GM21515 (cell line): ENCODE measurements around the gene SLC35F1.
"Not testable (repeated sequence)": the region's sequence is repeated elsewhere in the genome, so short reads cannot be mapped to it uniquely, and the experiment has no call there.

ENCODE experiments used
- ATAC-seq: cut with Tn5 transposase; IDR thresholded peaks from one replicate; pipeline ENCODE4 v1.9.1; 2021; ENCODE audit not compliant: unreplicated experiment

SLC35F1 gene

DNA sequence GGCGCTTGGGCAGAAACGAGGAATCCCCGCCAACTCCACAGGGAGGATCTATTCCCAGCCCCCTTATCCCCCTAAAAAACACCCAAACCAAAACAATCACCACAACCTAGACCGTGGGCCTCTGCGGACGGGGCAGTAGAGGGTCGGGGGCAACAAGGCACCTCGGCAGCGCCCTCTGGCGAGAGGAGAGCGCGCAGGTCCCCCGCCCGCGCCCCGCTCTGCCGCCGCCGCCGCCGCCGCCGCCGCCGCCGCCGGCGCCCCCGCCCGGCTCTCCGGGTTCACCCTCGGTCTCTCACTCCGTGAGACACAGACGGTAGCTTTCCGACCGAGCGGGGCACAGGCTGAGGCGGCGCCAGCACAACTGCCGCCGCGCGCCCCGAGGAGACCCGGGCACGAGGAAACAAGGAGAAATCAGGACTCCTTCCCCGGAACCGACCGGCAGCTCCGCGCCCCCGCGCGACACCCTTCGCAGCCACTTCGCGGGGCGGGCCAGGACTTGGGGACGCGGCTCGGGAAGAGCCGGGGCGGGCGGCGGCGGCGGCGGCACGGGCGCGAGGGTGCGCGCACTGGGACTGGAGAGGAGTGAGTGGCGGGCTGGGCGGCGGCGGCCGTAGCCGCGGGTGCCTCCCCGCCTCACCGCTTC, at the start of gene SLC35F1:
TSS of gene SLC35F1 (plus strand) at position 307 of the 643 bp plus-strand sequence.
- peak; percentile 70 for ATAC-seq

DNA sequence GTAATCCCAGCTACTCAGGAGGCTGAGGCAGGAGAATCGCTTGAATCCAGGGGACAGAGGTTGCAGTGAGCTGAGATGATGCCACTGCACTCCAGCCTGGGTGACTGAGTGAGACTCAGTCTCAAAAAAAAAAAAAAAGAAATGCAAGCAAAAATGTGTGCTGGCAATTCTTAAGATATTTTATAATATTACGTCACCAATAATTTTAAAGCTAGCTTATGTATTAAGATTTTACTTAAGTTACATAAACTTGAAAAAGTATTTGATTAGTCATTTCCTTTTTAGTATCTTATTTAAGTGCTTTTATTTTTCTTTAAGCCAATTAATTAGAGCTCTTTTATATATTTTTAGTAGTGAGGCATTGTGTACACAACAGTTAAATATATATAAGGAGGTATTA, 48.5 kb upstream of the SLC35F1 start:
- not testable (repeated sequence) for ATAC-seq

DNA sequence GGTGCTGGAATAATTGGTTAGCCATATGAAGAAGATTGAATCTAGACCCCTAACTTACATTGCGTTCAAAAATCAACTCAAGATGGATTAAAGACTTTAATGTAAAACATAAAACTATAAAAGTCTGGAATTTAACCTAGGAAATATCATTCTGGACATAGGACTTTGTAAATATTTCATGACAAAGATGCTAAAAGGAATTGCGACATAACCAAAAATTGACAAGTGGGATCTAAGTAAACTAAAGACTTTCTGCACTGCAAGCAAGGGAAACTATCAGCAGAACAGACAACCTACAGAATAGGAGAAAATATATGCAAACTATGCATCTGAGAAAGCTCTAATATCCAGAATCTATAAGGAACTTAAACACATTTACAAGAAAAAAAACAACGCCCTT, 45.5 kb upstream of the SLC35F1 start:
- ATAC-seq = no peak

DNA sequence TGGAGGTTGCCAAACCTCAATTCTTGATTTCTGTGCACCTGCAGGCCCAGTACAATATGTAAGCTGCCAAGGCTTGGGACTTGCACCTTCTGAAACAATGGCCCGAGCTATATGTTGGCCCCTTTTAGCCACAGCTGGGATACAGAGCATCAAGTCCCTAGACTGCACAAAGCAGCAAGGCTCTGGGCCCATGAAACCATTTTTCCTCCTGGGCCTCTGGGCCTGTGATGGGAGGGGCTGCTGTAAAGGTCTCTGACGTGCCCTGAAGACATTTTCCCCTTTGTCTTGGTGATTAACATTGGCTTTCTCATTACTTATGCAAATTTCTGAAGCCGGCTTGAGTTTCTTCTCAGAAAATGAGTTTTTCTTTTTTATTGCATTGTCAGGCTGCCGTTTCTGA, 40.5 kb upstream of the SLC35F1 start:
- ATAC-seq = no peak

DNA sequence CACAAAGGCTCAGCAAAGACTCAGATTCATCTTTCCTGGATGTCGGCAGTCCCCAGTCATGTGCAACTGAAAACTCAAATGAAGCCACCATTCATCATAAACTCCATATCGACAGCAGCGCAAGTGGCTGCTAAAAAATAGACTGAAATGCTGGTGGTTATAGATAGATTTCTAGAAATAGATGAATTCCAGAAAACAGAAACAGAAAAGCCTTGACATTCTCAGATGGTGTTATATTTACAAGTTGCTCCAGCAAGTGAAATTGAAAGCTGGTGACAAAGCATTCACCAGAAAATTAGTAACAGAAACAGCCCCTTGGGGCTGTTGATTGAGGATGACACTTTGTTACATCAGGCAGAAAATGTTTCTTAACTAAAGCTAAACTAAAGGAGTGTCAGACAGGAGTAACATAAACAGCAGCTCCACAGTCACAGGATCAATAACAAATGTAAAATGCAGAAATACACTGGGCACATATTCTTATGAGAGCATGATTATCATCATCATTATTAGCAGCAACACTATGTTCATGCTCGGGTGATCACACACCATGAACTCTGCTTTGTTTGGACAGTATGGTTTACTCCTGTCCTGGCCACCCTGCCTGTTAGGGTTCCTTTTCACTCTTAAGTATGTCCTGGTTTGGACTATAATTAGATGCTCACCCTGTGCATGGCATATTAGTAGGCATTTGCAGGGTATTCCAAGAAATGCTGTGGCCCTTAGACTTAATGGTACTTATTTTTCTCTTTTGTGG, 36.4 kb upstream of the SLC35F1 start:
- no peak for ATAC-seq

DNA sequence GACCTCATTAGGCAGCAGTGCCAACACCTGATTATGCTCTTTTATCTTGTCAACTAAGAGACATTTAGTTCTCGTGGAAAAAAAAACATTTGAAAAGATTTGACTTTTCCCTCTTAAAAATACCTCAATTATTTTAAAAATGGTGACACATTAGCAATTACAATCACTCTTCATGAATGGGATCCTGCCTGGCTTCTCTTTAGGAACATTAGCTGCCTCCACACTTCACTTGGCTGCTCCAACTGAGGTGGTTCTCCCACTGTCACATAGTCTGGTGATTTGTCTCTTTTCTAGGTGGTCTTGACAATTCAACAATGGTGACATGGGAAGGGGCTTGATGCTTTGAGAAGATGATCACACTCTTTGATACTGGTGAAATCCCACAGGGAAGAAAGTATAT, 26.2 kb upstream of the SLC35F1 start:
- no peak for ATAC-seq

DNA sequence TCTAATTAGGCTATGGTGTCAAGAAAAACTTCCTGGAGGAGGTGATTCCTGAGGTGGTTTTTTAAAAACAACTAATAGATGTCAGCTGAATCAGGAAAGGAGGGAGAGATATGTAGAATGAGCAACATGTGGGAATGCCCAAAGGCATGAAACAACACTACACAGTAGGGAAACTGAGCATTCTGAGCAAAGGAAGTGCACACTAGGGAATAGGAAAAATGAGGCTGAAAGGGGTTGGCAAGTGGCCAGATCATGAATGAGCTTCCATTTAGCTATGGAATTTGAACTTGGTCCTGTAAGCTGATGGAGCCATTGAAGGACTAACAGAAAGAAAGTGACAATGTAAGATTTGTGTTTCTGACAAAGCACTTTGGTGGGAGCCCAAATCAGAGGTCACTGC, 16.9 kb upstream of the SLC35F1 start:
- ATAC-seq = no peak

DNA sequence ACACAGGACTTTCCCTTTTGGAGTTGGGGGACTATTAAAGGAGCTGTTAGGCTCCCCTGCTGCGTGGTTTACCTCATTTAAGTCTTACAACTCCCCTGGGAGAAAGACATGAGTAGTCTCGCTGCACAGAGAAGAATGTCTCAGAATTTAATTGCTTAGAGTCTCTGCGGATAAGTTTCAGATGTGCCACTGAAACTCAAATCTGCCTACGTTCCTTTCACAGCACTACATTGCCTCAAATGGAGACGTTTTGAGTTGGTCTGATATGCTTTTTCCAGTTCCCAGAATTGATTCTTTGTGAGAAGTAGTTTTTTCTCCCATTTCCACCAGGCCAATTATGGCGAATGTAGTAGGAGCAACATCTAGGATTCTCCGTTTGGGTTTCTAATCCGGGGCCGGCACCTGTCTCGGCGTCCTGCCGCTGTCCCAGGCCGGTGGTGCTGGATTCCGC, 532 bp upstream of the SLC35F1 start:
- peak; percentile 46 for ATAC-seq

DNA sequence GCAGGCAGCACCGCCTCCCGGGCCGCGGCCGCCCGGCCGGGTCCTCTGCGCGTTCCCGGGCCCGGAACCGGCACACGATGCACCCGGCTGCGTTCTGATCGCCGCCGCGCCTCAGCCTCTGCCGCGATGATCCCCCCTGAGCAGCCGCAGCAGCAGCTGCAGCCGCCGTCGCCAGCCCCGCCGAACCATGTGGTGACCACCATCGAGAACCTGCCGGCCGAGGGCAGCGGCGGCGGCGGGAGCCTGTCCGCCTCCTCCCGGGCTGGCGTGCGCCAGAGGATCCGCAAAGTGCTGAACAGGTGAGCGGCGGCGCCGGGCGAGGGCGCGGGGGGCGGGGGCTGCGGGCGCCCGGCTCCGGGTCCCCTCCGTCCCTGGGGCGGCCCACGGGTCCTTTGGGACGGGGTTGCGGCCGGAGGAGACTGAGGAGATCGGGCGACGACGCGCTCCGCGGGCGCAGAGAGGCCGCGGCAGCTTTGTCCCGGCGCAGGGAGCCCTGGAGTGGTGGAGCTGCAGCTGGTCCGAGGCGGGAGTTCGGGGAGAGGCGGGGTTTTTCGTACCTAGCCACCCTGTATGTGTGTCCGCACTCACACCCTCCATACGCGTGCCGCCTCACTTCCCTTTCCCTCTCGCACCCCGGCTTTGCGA, 659 bp downstream of the SLC35F1 start:
- peak; percentile 30 for ATAC-seq

DNA sequence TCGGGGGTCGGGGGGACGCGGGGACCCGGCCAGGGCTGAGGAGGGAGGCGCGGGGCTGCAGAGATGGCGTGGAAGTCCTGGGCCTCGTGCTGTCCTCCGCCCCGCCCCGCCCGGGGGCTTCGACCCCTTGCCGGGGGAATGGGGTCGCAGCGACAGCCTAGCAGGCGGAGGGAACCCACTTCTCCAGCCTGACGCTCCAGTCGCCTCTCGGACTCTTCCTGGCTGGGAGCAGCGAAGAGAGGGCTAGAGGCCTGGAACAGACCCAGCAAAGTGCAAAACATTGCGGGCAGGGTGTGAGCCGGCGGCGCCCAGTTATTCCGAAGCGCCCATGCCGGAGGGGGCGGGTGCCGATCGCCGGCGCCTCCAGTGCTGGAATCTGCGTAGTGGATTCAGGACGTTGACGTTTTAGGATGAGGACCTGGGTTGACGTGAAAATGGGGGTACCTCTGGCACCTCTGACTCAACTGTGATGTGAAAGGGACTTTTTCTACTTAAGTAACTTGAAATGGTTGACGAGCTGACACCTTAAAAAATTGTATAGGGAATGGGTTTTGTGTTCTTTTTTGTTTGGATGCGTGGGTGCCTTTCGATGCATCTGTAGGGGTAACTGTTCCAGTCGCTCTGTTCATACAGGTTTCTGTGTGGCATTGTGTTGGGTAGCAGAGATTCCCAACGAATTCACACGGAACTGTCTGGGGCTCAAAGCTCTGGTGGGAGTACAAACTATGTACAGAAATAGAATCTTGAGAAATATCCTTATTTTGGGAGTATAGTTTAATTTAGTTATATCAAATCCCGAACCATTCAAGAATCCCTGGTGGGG, 1.4 kb downstream of the SLC35F1 start:
- no peak for ATAC-seq

DNA sequence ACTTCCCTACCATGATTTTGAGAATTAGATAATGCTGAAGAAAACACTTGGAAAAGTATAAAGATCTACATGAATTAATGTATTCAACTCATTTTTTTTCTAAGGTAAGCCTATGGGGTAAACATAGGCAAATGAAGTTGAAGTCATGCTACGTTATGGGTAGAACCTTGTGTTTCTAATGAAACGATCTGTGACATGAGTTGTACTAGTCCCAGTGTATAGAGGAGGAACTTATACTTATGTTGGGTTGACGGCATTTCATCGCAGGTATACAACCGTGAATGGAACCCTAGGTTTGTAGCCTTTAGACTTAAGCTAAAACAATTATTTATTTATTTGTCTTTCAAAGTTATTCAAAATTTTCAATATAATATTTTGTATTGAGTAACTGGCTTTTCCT, 2.6 kb downstream of the SLC35F1 start:
- no peak for ATAC-seq

DNA sequence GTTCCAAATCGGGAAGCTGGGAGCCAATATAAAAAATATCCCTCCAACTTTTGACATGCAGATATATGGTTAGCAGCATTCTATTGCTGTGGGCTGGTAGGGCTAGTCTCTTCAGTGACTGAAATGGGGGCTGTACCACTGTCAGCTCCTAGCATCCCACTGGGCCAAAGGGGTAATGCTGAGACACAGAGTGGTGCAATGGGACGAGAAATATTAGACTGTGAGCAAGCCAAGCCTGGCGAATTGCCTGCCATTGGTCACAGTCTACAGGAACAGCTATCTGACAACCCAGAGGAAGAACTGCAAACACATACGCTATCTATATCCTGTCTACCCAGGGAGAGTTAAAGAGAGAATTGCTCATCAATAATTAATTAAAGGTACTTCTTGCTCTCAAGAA, 3.5 kb downstream of the SLC35F1 start:
- ATAC-seq = no peak

DNA sequence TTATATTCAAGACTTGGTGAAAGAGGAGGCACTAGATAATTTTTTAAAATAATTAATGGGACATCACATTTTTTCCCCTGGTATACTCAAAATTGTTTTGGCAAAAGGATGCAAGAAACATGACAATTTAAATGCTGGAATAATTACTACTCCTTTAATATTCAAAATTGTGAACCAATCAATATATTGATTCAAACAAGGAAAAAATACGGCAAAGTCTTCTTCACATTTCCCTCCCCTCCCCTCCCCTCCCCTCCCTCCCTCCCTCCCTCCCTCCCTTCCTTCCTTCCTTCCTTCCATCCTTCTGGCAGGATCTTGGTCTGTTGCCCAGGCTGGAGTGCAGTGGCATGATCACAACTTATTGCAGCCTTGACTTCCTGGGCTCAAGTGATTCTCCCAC, 4.1 kb downstream of the SLC35F1 start:
- ATAC-seq = no peak

DNA sequence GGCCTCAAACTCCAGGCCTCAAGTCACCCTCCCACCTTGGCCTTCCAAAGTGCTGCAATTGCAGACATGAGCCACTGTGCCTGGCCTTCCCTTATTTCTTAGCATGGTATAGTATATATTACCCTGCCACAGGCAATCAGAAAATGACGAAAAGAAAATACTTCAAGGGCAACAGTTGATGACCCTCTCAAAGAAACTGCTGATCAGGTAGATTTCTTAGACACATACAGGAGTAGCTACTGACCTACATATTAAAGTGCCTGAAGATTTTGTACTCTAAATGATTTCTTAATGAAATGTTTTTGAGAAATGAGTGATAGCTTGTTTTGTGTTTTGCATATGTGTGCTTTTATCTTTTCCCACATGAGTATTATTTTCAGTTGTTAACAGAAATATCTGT, 4.6 kb downstream of the SLC35F1 start:
- ATAC-seq = no peak

DNA sequence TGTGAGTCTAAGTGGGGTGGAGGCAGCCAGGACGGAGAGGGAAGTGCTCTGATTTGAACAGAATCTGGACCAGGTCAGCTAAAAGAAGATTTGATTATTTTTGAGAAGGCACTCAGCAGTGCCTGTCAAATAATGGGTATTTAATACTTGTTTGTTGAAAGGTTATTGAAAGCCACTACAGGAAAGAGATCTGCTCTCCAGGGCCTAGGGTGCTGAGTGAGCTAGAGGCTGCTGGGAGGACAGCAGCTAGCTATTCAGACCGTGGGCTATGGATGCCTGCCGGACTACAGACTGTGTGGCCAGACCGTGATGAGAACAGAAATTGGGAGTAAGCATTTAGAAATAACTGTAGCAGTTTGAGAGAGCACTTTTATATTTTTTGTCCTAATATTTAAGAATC, 8.8 kb downstream of the SLC35F1 start:
- no peak for ATAC-seq

DNA sequence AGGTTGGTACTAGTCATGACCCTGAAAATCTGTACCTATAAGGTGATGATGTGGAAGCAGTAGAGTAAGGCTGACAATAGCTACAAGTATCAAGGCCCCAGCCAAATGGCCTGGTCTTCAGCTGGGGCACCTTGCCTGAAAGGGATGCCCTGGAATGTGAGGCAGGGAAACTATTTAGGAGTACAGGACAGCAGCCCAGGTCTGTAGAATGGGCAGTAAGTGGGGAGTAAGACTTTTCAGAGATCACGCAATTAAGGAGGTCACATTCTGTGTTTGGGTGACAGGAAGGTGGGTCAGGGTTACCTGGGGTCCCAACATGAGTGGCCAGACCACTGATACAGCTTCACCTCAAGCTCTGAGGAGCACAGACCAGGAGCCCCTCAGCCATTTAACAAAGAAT, 9.4 kb downstream of the SLC35F1 start:
- no peak for ATAC-seq

DNA sequence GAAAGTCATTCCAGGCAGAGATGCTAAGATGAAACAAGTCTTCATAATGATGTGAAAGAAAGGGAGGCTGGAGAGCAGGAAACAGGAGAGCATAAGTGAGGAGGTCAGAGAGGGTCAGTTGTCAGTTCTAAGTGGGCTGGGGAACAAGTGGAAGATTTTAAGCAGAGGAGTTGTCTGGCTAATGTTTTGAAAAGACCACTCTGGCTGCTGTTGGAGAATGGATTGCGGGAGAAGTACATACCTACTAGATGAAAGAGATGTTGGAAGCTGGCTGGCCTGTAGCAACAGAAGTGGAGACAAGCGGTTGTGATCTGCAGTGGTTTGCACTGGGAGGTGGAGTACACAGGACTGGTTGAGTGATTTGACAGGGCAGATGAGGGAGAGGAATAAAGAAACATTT, 10.1 kb downstream of the SLC35F1 start:
- ATAC-seq = no peak

DNA sequence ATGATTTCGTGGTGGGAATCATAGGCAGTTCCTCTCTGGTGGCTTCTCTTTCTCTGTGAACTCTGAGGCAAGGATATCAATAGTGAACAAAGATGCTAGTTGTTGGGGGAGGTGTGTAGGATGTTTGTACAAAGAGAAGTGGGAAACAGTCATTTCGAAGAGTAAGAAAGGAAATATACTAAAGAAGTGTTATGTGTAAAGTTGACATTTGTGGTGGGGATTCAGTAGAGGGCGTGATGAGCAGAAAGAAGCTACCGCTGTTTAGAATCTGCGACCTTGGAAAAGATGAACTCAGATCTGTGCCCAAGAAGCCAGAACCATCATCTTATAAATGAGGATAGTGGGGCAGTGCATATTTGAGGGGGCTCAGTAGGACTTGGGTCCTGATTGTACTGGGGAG, 11.4 kb downstream of the SLC35F1 start:
- no peak for ATAC-seq

DNA sequence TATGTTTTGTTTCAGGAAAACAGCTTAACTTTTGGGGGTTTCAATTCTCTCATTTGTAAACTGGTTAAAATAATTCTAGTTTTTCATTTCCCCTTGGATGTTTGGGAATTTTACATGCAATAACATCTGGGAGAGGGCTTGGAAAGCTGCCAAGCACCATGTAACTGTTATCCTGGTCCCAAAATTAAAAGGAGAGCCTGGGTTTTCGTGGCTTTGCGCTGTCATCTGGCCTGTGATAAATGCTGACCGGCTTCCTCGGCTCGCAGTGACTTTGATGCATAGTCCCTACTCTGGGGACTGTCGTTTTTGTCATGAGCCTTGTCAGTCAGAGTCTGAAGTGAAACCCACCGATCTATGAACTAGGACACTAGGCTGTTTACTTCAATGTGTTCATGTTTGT, 12.2 kb downstream of the SLC35F1 start:
- no peak for ATAC-seq

DNA sequence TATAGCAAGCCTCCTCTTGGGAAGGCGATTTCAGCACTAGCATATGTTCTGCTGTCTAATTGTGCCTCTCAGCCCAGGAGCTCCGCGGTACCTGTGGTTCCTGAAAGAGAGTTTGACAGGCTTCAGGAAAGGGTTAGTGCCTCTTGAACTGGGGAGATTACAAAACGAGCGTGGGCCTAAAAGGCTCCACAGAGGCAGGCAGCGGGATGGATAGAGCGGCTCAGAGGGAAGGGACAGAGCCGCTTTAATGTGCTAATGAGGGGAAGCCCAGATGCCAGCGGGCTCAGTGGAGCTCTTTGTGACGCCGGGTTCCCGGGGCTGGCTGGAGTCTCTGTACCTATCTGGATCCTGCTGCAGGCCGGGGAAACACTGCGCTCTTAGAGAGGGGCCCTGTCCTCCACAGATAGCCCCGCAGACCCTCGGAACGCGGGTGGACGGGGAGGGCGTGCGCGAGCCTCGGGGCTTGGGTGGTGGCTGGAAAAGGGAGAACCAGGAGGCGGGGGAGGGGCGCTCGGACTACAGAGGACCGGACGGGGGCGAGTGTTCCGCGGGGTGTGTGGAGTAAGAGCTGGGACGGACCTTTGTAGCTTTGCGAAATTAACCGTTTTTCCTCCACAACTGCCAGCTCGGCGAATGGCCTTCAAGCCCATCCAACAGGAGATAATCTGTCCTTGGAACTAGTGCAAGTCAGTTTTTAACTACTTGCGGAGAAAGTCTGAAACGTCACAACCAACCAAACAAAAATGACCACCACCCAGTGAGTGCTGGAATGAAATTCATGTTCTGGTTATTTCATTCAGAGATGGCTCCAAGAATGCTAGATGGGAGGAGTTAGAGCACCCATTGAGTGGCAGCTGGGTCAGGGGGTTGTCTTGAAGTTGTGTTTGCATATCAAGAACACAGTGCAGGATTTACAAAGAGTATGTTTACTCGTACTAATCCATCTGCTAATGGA, 13.0 kb downstream of the SLC35F1 start:
- no peak for ATAC-seq
